Ammon's horn (tissue), 1 donor: ENCODE results near the gene IRF7.

ENCODE experiments used
- DNase-seq: peaks from one replicate; pipeline ENCODE4 v3.0.0-alpha.2; 2016; ENCODE audit warnings: low spot score

IRF7 gene

DNA sequence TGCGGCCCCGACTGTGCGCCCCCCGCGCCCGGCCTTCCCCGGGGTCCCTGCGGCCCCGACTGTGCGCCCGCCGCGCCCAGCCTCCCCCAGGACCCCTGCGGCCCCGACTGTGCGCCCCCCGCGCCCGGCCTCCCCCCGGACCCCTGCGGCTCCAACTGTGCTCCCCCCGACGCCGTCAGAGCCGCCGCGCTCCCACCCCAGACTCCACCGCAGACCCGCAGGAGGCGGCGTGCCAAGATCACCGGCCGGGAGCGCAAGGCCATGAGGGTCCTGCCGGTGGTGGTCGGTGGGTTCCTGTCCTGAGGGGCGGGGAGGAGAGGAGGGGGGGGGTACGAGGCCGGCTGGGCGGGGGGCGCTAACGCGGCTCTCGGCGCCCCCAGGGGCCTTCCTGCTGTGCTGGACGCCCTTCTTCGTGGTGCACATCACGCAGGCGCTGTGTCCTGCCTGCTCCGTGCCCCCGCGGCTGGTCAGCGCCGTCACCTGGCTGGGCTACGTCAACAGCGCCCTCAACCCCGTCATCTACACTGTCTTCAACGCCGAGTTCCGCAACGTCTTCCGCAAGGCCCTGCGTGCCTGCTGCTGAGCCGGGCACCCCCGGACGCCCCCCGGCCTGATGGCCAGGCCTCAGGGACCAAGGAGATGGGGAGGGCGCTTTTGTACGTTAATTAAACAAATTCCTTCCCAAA, 24.4 kb upstream of the IRF7 start:
- no peak for DNase-seq

DNA sequence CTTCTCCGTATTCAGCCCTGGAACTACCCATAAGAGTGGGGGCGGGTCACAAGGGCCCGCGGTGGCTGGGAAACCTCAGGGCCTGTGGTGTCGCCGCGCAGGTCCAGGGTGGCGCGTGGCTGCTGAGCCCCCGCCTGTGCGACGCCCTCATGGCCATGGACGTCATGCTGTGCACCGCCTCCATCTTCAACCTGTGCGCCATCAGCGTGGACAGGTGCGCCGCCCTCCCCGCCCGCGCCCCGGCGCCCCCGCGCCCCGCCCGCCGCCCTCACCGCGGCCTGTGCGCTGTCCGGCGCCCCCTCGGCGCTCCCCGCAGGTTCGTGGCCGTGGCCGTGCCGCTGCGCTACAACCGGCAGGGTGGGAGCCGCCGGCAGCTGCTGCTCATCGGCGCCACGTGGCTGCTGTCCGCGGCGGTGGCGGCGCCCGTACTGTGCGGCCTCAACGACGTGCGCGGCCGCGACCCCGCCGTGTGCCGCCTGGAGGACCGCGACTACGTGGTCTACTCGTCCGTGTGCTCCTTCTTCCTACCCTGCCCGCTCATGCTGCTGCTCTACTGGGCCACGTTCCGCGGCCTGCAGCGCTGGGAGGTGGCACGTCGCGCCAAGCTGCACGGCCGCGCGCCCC, 23.7 kb upstream of the IRF7 start:
- no peak for DNase-seq

DNA sequence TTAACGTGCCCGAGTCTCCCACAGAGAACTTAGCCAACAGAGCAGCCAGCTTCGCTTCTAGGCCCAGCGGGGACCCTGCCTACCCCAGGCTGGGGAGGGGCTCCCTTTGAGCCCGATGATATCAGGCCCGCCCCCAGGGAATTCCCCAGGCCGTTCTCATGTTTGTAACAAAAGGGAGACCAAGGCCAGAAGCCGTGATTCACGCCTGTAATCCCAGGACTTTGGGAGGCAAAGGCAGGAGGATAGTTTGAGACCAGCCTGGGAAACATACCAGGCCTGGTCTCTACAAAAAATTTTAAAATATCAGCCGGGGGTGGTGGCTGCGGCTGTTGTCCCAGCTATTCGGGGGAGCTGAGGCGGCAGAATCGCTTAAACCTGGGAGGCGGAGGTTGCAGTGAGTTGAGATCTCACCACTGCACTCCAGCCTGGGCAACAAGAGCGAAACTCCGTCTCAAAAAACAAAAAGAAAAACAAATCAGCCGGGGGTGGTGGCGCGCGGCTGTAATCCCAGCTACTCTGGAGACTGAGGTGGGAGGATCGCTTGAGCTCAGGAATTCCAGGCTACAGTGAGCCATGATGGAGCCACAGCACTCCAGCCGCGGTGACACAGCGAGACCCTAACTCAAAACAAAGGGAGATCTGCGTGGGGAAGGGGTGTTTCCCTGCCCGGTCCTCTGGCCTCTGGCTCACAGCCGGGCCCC, 23.0 kb upstream of the IRF7 start:
- no peak for DNase-seq

DNA sequence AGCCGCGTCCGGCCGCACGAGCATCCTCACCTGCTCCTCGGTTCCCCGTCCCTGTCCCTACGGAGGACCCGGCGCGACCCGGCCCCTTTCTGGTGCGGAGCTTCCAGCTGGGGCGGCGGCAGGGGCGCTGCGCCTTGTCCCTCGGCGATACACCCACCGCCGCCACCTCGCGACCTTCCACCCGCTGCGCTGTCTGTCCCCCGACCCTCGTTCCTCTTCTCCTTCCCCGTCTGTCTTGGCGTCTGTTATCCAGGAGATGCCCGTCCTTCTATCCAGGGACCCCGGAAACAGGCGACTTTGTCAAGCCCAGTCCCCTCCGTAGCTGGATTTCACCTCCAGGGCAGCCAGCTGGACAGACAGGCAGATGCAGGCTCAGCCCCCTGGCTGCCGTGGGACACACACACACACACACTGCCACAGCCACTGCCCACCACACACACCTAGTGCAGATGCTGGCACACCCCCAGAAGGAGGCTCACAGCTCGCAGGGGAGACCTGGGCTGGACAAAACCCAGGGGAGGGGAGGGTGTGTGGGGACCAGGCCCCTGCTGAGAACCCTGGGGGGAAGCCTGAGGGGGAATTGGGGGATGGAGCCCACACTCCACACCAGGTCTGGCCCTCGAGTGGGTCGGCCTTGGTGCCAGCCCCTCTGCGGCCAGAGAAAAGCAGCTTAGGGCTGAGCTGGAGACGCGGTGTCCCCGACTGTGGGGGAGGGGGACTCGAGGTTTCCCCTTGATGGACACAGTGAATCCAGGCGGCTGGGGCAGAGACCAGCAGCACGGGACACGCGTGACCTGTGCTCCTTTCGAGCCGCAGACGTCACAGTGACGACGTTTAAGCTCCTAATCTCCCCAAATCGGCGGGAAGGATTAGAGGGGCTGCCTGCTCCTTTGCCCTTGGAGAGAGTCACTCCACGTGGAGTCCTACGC, 22.1 kb upstream of the IRF7 start:
- DNase-seq: no peak

DNA sequence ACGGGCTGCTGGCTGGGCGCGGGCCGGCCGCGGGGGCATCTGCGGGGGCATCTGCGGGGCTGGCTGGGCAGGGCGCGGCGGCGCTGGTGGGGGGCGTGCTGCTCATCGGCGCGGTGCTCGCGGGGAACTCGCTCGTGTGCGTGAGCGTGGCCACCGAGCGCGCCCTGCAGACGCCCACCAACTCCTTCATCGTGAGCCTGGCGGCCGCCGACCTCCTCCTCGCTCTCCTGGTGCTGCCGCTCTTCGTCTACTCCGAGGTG, 21.5 kb upstream of the IRF7 start:
- no peak for DNase-seq

DNA sequence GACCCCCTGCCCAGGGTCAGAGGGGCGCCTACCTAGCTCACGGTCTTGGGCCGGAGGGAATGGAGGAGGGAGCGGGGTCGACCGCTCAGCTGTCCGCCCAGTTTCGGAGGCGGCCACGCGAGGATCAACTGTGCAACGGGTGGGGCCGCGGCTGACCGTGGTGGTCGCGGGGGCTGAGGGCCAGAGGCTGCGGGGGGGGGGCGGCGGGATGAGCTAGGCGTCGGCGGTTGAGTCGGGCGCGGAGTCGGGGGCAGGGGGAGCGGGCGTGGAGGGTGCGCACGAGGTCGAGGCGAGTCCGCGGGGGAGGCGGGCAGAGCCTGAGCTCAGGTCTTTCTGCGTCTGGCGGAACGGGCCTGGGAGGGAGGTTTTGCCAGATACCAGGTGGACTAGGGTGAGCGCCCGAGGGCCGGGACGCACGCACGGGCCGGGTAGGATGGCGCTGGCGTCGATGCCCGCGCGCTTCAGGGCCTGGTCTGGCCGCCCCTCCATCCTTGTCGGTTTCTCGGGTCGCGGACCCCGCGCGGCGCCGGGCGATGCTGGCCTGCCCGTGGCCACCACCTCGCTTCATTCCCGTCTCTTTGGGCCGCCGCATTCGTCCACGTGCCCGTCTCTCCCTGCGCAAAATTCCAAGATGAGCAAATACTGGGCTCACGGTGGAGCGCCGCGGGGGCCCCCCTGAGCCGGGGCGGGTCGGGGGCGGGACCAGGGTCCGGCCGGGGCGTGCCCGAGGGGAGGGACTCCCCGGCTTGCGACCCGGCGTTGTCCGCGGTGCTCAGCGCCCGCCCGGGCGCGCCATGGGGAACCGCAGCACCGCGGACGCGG, 21.0 kb upstream of the IRF7 start, which contains the start of gene DRD4:
Gene DRD4, plus strand, starts transcription at position 759 of the 822 bp plus-strand sequence. Its CDS starts 36 bp downstream, at position 795.
- no peak for DNase-seq

DNA sequence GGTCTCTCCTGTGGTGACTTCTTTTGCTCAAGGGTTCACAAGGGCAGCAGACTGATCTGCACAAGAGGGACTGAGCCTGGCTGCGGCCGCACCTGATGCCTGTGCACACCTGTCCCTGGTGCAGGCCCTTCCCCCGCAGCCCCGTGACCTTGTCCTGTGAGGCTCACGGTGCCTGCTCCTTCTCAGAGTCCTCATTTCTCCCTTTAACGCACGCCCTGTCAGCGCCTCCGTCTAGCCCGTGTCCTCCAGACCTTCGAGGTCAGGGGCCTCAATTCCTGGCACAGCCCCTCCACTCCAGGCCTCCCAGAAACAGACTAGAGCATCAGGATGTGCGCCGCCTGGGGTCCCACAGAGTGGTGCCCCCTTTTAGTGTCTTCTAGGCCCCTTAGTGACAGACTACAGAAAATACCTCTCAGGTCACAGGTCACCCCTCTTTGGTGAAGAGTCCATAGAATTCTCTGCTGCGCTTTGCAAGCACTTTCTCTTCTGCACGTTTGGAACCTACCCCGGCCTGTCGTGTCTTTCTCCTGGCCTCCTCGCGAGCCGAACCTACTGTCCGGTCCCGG, 20.3 kb upstream of the IRF7 start:
- no peak for DNase-seq

DNA sequence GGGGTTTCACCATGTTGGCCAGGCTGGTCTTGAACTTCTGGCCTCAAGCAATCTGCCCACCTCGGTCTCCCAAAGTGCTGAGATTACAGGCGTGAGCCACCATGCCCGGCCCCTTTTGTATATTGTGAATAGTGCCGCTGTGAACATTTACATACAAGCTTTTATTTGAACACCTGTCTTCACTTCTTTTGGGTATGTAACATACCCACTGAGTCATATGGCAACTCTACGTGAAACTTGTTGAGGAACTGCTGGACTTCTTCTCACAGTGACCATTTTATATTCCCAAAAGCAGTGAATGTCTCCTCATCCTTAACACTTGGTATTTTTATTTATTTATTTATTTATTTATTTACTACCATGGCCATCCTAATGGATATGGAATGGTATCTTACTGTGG, 15.1 kb upstream of the IRF7 start:
- no peak for DNase-seq

DNA sequence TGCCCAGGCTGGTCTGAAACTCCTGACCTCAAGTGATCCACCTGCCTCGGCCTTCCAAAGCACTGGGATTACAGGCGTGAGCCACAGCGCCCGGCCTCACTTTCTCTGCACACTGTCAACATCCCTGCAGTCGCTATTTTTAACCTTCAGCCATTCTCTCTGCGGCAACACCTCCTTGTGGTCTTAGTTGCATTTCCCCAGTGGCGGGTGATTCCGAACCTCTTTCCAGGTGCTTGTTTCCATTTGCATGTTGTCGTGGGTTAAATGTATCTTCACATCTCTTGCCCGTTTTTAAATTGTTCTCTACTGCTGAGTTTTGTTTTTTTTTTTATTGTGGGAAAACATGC, 13.5 kb upstream of the IRF7 start:
- no peak for DNase-seq

DNA sequence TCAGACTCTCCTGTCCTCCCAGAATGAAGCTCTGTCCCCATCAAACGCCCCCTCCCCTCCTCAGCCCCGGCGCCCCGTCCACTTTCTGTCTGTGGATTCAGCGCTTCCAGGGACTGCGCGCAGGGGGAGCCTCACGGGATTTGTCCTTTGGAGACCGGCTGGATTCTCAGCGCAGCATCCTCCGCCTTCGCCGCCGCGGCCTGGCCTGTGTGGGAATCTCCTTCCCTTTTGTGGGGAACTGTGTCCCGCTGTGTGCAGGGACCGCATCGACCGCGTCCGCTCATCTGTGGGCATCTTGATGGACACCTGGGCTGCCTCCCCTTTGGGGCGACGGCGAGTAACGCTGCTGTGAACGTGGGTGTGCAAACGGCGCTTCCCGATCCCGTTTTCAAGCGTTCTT, 12.3 kb upstream of the IRF7 start:
- no peak for DNase-seq

DNA sequence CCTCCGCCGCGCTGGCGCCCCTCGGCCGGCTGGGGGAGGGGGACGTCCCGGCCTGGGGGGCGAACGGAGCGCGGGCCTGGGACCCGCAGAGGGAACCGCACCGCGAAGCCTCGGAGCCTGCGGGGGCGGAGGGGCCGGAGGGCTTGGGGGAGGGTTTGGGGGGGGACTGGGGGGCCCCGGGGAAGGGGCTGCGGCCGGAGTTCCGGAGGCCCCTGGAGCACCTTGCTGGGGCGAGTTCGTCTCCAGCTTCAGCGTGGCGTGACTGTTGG, 11.5 kb upstream of the IRF7 start:
- DNase-seq: no peak

DNA sequence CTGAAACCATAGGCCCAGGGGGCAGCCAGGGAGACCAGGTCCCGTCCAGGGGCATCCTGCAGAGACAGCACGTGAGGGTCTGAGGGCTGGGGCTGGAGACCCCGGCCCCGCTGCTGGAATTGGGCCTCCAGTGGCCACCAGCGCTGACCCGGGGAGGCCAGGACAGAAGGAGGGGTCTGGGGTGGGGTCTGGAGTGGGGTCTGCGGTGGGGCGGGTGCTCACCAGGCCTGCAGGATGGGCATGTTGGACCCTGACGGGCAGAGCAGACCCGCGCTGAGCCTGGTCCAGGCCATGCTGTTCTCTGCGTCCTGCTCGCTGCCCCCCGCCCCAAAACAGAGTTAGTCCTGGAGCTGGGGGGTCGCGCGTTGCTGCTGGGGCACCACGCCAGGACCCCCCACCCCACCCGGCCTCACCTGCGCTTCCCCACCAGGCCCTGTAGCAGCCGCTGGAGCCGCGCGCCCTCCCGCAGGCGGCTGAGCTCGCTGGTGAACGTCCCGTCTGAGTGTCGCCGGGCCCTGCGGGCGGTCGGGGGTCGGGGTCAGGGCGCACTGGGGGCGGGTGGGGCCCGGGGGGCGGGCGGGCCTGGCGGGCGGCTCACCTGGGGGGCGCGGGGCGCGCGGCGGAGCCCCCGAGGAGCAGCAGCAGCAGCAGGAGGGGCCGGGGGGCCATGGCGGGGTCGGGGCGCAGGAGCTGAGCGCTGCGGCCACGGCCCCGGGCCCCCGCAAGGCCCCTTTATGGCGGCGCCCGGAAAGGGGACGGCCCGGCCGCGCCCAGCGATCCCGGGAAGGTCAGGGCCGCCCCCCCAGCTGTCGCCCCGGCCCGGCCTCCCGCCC, 10.9 kb upstream of the IRF7 start, which contains the start of gene SCT:
Gene SCT, minus strand, starts transcription at position 707 of the 833 bp plus-strand sequence. Its CDS starts 38 bp downstream, at position 669.
- no peak for DNase-seq

DNA sequence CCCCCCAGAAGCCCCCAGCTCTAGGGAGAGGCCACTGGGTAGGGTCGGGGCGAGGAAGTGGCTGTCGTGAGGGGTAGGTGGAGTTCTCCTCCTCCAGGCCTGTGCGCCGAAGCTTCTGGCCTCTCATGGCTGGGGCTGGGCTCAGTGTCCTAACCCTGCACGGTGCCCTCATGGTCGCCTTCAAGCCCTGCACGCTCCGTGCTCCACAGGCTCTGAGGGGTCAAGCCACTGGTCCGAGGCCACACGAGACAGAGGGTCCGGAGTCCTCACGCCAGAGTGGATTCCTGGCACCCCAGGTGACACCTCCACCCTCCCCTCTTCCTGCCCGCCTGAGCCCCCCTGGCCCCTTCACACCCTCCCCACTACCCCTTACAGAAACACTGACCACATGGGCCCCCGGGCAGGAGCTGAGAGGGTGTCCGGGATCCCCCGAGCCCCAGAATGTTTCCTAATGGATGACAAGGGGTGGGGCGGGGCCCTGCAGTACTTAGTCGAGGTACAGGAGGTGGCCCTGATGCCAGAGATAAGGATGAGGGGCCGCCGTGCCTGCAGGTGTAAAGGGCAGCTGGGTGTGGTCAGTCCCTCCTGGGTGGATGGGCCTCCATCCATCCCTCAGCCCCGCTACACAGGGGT, 10.0 kb upstream of the IRF7 start:
- DNase-seq: no peak

DNA sequence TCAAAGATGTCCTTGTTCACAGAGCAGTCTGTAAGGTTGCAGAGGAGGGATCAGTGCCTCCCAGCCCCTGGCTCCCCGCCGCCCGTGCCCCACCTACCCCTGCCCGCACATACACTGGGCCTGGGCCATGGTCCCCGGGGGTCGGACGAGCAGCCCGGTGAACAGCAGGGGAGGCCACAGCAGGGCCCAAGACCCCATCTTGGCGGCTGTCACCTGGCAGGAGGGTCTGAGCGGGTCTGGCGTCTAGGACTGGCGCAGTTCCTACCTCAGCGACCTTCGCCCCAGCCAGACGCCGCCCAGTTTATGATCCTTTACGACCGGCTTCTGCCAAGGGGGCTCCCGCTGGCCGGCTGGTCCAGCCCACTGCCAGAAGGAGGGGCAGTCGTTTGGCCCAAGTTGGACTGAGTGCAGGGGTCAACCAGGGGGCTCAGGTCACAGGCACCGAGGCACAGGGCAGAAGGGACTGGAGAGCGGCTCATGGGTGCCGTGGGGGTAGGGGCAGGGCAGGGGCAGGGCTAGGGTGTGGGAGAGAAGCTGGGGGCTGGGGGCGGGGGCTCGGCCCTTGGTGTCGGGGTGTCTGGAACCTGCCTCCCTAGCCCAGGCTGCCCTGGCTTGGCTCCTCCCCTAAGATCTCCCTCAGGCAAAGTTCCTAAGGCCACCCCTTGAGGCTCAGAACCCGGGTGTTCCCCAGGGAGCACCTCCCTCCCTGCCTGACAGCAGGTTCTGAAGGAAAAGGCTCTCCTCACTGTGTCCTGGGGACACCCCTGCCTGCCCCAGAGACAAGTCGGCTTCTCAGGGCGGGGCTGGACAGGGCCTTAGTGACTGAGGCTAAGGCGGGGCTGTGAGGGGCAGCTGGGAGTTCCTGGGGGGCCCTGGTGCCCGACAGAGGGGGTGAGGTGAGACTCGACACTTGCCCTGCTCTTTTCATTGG, 9.2 kb upstream of the IRF7 start, which contains the start of gene CDHR5:
Gene CDHR5, minus strand, starts transcription at position 251 of the 931 bp plus-strand sequence. Its CDS starts 53 bp downstream, at position 198.
- no peak for DNase-seq

DNA sequence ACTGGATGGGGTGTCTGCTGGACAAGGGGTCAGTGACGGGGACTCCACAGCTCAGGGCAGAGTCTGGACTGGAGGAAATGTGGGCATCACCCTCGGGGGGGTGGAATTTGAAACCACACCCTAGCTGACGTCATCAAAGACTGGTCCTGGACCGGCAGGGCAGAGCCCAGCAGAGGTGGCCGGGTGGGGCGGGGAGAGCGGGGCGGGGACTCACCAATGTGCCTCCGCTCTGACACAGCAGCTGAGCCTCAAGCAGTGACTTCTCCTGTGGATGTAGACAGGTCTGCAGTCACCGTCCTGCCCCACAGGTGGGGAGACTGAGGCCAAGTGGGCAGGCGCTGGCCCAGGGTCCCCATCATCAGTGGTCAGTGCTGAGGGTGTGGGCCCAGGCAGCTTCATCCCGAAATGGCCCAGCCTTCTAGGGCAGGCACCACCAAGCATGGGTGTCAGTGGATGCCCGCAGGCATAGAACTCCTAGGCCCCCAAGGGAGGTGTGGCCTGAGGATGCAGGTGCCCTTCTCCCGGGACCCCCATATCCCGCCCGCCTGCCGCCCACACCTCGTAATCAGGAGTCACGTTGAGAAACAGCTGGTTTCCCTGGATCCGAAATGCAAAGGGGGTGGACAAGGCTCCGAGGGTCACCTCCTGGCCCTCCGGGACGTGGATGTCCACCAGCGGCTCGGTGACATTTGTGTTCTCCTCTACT, 8.4 kb upstream of the IRF7 start:
- DNase-seq: no peak

DNA sequence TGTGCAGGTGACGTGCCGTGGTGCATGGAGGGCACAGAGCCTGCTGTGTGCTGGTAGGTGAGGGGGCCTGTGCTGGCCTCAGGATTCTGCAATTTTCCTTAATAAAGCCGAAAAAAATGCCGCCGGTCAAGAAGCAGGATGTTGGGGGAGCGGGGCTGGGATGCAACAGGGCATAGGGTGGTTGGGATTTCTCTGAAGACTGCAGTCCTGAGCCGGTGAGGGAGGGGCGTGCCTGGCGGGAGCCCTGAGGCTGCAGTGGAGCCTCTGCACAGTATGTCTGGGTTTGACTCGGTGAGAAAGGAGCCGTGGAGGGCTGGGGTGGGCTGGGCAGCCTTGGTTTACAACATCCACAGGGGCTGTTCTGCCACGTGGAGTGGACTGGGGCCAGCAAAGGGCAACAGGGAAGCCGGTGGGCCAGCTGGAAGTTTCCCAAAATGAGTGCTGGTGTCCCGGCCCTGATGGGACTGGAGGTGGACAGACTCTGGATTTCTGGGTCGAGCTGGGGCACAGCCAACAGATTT, 7.7 kb upstream of the IRF7 start:
- no peak for DNase-seq

DNA sequence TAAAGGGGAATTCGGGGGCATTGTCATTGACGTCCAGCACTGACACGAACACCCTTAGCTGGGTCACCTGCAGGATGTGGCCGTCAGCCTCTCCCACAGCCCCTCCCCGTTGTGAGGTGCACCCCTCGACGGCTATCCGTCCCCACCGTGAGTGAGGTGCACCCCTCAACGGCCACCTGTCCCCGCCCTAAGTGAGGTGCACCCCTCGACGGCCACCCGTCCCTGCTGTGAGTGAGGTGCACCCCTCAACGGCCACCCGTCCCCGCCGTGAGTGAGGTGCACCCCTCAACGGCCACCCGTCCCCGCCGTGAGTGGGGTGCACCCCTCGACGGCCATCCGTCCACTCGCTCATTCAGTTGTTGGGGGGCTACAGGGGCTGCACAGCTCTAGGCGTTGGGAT, 6.1 kb upstream of the IRF7 start:
- no peak for DNase-seq
